ENCODE measurements around the gene FALEC.
"Not testable (repeated sequence)": the region's sequence is repeated elsewhere in the genome, so short reads cannot be mapped to it uniquely, and the experiment has no call there.

FALEC gene

DNA sequence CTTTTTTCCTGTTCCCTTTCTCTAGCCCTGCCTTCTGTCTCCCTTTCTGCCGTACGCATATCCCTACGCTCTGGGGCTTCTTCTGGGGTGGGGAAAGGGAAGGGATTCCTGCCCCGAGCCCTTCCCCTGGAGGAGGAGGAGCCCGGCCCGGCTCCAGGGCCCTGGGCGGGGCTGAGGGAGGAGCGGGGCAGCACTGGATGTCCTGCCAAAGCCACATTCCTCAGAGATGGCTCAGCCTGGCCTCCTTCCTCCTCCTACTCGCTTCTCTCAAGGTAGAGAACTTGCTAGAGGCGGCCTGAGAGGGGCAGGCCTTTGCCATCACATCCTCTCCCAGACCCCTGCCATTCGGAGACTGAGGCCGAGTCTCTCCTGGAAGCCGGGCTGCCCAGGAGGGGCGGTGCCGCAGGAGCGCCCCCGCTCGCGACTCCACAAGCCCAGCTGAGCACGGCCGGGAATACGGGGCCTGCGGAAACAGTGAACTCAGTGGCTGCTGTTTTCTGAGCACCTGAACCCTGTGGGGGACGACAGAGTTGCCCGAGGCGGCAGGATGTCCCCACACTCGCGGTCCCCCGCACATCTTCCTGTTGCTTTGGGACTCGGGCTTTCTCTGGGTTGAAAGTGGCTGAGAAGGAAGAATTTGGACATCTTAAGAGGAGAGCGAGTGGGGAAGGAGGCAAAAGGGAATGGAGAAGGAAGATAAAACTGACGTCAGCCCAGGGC is 45.9 kb downstream of the FALEC start:
- Histone ChIP-seq H3K9me3 (ENCODE audit: control insufficient read depth in 5 of 5, low read length in 5 of 5) (no peaks in the 10 kb centered on the region), H3K4me3 (ENCODE audit: low read depth in 1 of 5, low read length in 5 of 5) (peak overlapping the region; percentile 65 to 81 (median 78)), H3K36me3 (ENCODE audit: control insufficient read depth in 5 of 5, insufficient read depth in 5 of 5, low read length in 5 of 5) (peaks cover 0 to 16% (median 10%) of the 10 kb centered on the region in 5 donors), H3K27ac (ENCODE audit: low read depth, low read length) (peak overlapping the region; percentile 100), H3K4me1 (ENCODE audit: control insufficient read depth in 5 of 5, insufficient read depth in 5 of 5, low read length in 5 of 5) (peaks cover 24 to 83% (median 68%) of the 10 kb centered on the region in 5 donors), H3K27me3 (ENCODE audit: control insufficient read depth in 5 of 5, insufficient read depth in 4 of 5, low read length in 5 of 5) (no peaks in the 10 kb centered on the region), H3K9ac (ENCODE audit: low read length in 5 of 5) (peak overlapping the region; percentile 79 to 100 (median 98))

DNA sequence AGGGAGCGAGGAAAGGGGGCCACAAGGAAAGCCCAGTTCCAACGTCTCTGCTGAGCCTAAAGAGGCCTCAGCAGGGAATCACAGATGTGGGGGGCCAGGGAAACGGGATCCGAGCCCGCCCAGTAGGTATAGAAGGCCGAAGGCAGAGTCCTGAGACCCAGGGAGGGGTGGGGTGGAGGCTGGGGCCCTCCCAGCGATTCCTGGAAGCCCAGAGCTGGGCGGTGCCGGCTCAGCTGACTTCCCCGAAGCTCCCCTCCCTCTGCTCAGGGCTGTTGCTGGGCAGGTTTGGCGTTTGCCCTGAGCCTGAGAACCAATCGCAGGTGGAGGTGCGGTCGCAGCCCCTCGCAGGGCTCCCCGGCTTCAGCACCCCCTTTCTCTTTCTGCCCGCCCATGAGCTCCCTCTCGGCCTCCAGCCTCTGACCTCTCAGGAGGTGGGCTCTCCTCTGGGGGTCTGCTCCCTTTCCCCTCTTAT is 46.5 kb downstream of the FALEC start:
- peak overlapping the region; percentile 100 for H3K27ac ChIP-seq (ENCODE audit: low read depth, low read length)
- H3K4me3 ChIP-seq (ENCODE audit: low read depth in 1 of 5, low read length in 5 of 5), result peak overlapping the region; percentile 65 to 81 (median 78)
- H3K9me3 ChIP-seq (ENCODE audit: control insufficient read depth in 5 of 5, low read length in 5 of 5), result no peaks in the 10 kb centered on the region
- H3K9ac ChIP-seq (ENCODE audit: low read length in 5 of 5), result peak overlapping the region; percentile 79 to 100 (median 98)
- H3K27me3 ChIP-seq (ENCODE audit: control insufficient read depth in 5 of 5, insufficient read depth in 4 of 5, low read length in 5 of 5), result no peaks in the 10 kb centered on the region
- peaks cover 0 to 13% (median 10%) of the 10 kb centered on the region in 5 donors for H3K36me3 ChIP-seq (ENCODE audit: control insufficient read depth in 5 of 5, insufficient read depth in 5 of 5, low read length in 5 of 5)
- H3K4me1 ChIP-seq (ENCODE audit: control insufficient read depth in 5 of 5, insufficient read depth in 5 of 5, low read length in 5 of 5), result peaks cover 24 to 89% (median 74%) of the 10 kb centered on the region in 5 donors

DNA sequence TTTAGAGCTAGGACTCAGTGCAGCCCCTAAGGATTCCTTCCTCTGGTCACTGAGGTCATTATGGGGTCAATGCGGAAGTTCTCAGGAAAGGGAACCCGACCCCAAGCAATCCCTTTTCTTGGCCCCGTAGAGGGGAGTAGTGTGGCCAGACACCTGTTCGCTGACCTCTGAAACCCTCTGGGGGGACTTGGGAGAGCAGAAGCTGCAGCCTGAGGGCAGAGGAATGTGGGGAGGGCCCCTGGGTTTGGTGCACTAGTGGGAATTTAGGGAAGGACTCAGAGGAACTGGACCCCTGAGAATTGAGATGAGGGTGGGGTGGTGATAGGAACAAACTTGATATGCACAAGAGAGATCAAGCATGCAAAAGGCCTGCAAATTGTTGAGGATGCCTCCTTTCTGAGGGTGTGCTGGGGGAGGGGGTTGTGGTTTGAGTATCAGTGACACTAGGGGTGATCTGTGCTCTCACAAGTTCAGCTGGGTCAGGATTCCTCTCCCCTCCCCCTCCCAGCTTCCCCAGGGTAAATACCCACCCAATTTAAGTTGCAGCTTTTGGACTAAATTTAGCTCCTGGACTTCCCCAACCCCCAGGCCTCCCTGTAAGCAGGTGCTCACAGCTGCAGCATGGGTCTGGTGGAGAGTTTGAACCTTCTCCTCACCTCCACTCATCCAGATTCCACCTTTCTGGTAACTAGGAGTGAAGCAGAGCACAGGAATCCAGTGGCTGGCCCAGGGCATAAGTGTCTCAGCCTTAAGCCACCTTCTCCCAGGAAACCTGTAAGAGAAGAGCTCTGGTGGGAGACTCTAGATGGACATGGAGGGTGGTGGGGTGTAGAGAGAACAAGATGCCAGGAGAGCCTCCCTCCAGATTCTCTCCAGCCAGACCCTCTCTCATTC is 47.1 kb downstream of the FALEC start:
- H3K27me3 ChIP-seq (ENCODE audit: control insufficient read depth in 5 of 5, insufficient read depth in 4 of 5, low read length in 5 of 5), result no peaks in the 10 kb centered on the region
- peaks cover 27 to 96% (median 81%) of the 10 kb centered on the region in 5 donors for H3K4me1 ChIP-seq (ENCODE audit: control insufficient read depth in 5 of 5, insufficient read depth in 5 of 5, low read length in 5 of 5)
- no peaks in the 10 kb centered on the region for H3K9me3 ChIP-seq (ENCODE audit: control insufficient read depth in 5 of 5, low read length in 5 of 5)
- peak overlapping the region; percentile 19 to 81 (median 72) for H3K4me3 ChIP-seq (ENCODE audit: low read depth in 1 of 5, low read length in 5 of 5)
- H3K9ac ChIP-seq (ENCODE audit: low read length in 5 of 5), result peak overlapping the region; percentile 79 to 100 (median 98)
- H3K36me3 ChIP-seq (ENCODE audit: control insufficient read depth in 5 of 5, insufficient read depth in 5 of 5, low read length in 5 of 5), result peaks cover 0 to 6% (median 4%) of the 10 kb centered on the region in 5 donors
- peak overlapping the region; percentile 100 for H3K27ac ChIP-seq (ENCODE audit: low read depth, low read length)

DNA sequence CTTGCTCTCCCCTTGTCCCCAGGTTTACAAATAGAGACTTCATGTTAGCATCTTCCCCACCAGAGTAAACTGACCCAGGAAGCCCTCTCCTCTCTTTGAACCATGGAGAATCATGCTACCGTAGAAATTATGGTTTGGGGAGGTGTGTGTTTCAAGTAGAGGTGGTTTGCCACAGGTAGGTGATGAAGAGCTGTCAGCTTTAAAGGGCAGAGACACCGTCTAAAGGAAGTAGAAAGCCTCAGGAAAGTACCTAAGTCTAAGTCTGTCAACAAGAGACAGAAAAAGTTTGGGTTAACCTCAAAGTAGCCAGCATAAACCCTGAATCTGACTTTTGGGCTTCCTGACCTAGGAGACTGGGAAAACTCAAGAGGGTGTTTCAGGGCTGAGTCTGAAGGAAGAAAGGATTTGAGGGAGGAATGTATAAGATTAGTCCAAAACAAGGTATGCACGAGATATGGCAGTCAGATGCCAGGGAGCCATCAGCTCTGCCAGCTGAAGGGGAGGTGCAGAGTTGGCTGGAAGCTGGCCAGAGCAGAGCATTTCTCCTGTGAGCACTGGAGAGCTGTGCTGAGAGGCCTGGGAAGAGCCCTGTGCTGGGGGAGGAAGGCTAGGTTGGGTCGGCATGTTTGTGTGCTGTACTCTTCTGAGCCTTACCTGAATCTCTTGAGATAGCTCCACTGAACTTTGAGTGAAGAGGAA is 47.9 kb downstream of the FALEC start:
- Histone ChIP-seq H3K27ac (ENCODE audit: low read depth, low read length) (peak overlapping the region; percentile 100), H3K9ac (ENCODE audit: low read length in 5 of 5) (peak overlapping the region; percentile 20 to 100 (median 98)), H3K27me3 (ENCODE audit: control insufficient read depth in 5 of 5, insufficient read depth in 4 of 5, low read length in 5 of 5) (no peaks in the 10 kb centered on the region), H3K4me1 (ENCODE audit: control insufficient read depth in 5 of 5, insufficient read depth in 5 of 5, low read length in 5 of 5) (peaks cover 34 to 98% (median 87%) of the 10 kb centered on the region in 5 donors), H3K4me3 (ENCODE audit: low read depth in 1 of 5, low read length in 5 of 5) (peak overlapping the region in 3 of 5 donors; percentile 2 to 81 (median 63)), H3K36me3 (ENCODE audit: control insufficient read depth in 5 of 5, insufficient read depth in 5 of 5, low read length in 5 of 5) (peaks cover 0 to 4% (median 0%) of the 10 kb centered on the region in 5 donors), H3K9me3 (ENCODE audit: control insufficient read depth in 5 of 5, low read length in 5 of 5) (no peaks in the 10 kb centered on the region)

DNA sequence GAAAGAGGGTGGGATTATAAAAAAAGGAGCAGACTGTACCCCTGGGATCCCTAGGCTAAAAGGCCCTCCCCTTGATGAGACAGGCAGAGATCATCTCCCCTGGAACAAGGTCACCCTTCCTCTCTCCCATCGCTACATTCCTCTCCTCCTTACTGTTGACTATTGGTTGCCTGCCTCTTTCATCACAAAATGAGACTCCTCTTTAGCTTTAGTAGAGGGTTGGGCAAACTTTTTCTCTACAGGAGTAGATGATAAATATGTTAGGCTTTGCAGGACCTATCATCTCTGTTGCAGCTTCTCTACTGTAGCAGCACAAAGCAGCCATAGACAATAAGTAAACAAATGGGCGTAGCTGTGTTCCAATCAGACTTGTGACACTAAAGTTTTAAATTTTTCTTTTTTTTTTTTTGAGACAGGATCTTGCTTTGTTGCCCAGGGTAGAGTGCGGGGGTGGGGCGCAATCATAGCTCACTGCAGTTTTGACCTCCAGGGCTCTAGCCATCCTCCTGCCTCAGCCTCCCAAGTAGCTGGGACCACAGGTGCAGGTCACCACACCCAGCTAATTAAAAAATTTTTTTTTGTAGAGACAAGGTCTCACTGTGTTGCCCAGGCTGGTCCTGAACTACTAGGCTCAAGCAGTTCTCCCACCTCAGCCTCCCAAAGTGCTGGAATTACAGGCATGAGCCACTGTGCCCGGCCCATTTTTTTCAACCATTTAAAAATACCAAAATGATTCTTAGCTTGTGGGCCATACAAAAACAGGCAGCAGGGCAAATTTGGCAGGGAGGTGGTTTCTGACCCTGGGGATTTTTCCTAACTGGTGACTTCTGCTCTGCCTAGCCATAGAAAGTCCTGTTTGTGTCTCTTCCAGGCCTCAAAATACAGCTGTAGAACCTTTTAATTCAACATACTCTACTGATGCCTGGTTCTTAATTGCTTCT is 48.8 kb downstream of the FALEC start:
- no peaks in the 10 kb centered on the region for H3K27me3 ChIP-seq (ENCODE audit: control insufficient read depth in 5 of 5, insufficient read depth in 4 of 5, low read length in 5 of 5)
- H3K36me3 ChIP-seq (ENCODE audit: control insufficient read depth in 5 of 5, insufficient read depth in 5 of 5, low read length in 5 of 5), result peaks cover 0 to 4% (median 0%) of the 10 kb centered on the region in 5 donors
- no peaks in the 10 kb centered on the region for H3K9me3 ChIP-seq (ENCODE audit: control insufficient read depth in 5 of 5, low read length in 5 of 5)
- H3K4me3 ChIP-seq (ENCODE audit: low read depth in 1 of 5, low read length in 5 of 5), result peak overlapping the region in 2 of 5 donors; percentile 2 to 19
- peak overlapping the region in 2 of 5 donors; percentile 99 to 100 for H3K9ac ChIP-seq (ENCODE audit: low read length in 5 of 5)
- H3K4me1 ChIP-seq (ENCODE audit: control insufficient read depth in 5 of 5, insufficient read depth in 5 of 5, low read length in 5 of 5), result peaks cover 37 to 98% (median 86%) of the 10 kb centered on the region in 5 donors
- H3K27ac ChIP-seq (ENCODE audit: low read depth, low read length), result peak overlapping the region; percentile 100

DNA sequence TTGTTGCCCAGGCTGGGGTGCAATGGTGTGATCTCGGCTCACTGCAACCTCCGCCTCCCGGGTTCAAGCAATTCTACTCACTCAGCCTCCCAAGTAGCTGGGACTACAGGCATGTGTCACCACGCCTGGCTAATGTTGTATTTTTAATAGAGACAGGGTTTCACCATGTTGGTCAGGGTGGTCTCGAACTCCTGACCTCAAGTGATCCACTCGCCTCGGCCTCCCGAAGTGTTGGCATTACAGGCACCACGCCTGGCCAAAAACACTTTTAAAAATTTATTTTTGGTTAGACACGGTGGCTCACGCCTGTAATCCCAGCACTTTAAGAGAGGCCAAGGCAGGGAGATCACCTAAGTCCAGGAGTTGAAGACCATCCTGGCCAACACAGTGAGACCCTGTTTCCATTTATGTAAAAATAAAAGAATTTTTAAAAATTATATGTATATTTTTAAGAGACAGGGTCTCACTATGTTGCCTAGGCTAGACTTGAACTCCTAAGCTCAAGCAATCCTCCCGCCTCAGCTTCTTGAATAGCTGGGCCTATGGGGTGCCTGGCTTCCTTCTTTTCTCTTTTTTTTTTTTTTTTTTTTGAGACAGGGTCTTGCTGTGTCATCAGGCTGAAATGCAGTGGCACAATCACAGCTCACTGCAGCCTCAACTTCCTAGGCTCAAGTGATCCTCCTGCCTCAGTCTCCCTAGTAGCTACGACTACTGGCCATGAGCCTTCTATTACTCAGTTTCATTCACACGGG is 49.9 kb downstream of the FALEC start:
- H3K9ac ChIP-seq (ENCODE audit: low read length in 5 of 5); H3K4me3 ChIP-seq (ENCODE audit: low read depth in 1 of 5, low read length in 5 of 5); H3K9me3 ChIP-seq (ENCODE audit: control insufficient read depth in 5 of 5, low read length in 5 of 5); H3K36me3 ChIP-seq (ENCODE audit: control insufficient read depth in 5 of 5, insufficient read depth in 5 of 5, low read length in 5 of 5); H3K27me3 ChIP-seq (ENCODE audit: control insufficient read depth in 5 of 5, insufficient read depth in 4 of 5, low read length in 5 of 5): not testable (repeated sequence)
- H3K4me1 ChIP-seq (ENCODE audit: control insufficient read depth in 5 of 5, insufficient read depth in 5 of 5, low read length in 5 of 5), result peaks cover 34 to 98% (median 83%) of the 10 kb centered on the region in 5 donors
- H3K27ac ChIP-seq (ENCODE audit: low read depth, low read length), result peak overlapping the region; percentile 100

DNA sequence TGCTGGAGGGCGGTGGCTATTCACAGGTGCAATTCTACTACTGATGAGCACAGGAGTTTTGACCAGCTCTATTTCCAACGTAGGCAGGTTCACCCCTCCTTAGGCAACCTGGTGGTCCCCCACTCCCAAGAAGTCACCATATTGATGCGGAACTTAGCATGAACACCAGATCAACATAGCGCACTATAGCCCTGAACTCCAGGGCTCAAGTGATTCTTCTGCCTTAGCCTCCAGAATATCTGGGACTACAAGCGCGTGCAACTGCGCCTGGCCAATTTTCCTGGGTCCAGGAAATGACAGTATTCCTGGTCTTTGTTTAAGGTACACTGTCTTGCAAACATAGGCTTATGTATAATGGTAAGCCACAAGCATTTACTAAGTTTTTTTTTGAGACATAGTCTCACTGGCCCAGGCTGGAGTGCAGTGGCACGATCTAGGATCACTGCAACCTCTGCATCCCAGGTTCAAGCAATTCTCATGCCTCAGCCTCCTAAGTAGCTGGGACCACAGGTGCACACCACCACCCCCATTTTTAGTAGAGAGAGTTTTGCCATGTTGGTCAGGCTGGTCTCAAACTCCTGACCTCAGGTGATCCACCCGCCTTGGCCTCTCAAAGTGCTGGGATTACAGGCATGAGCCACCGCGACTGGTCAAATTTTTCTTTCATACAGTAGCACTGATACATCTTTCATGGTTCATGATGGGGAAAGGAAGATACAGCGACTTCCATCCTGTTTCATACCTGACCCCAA is 51.2 kb downstream of the FALEC start:
- H3K9ac ChIP-seq (ENCODE audit: low read length in 5 of 5), result no peak overlapping the region

DNA sequence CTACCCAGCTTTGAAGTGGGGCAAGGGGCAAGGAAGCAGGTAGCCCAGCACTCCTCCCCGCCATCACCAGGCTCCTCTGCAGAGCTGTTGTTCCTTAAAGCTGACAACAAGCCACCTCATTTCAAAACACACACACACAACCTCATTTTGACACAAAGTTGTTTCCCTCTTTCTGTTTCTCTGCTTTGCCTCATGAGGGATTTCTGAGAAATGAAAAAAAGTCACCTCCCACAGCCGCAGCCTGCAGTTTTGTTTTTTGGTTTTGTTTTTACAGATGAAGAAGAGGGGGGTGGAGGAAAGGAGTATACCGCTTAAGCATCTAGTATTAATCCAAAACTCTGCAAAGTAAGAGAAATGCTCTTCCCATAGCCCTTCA is 51.8 kb downstream of the FALEC start:
- no peaks in the 10 kb centered on the region for H3K27me3 ChIP-seq (ENCODE audit: control insufficient read depth in 5 of 5, insufficient read depth in 4 of 5, low read length in 5 of 5)
- no peaks in the 10 kb centered on the region for H3K9me3 ChIP-seq (ENCODE audit: control insufficient read depth in 5 of 5, low read length in 5 of 5)
- peak overlapping the region in 1 of 5 donors; percentile 41 for H3K9ac ChIP-seq (ENCODE audit: low read length in 5 of 5)
- peaks cover 27 to 93% (median 83%) of the 10 kb centered on the region in 5 donors for H3K4me1 ChIP-seq (ENCODE audit: control insufficient read depth in 5 of 5, insufficient read depth in 5 of 5, low read length in 5 of 5)
- peak overlapping the region; percentile 77 for H3K27ac ChIP-seq (ENCODE audit: low read depth, low read length)
- H3K36me3 ChIP-seq (ENCODE audit: control insufficient read depth in 5 of 5, insufficient read depth in 5 of 5, low read length in 5 of 5), result peaks cover 0 to 13% (median 6%) of the 10 kb centered on the region in 5 donors
- peak overlapping the region; percentile 11 to 52 (median 46) for H3K4me3 ChIP-seq (ENCODE audit: low read depth in 1 of 5, low read length in 5 of 5)

More for the DNA sequence above, 51.2 kb downstream of the FALEC start:
- H3K36me3 ChIP-seq (ENCODE audit: control insufficient read depth in 5 of 5, insufficient read depth in 5 of 5, low read length in 5 of 5), result peaks cover 0 to 13% (median 3%) of the 10 kb centered on the region in 5 donors
- no peaks in the 10 kb centered on the region for H3K9me3 ChIP-seq (ENCODE audit: control insufficient read depth in 5 of 5, low read length in 5 of 5)
- peak overlapping the region; percentile 77 for H3K27ac ChIP-seq (ENCODE audit: low read depth, low read length)
- H3K4me3 ChIP-seq (ENCODE audit: low read depth in 1 of 5, low read length in 5 of 5), result peak overlapping the region in 1 of 5 donors; percentile 52
- H3K4me1 ChIP-seq (ENCODE audit: control insufficient read depth in 5 of 5, insufficient read depth in 5 of 5, low read length in 5 of 5), result peaks cover 31 to 94% (median 81%) of the 10 kb centered on the region in 5 donors
- H3K27me3 ChIP-seq (ENCODE audit: control insufficient read depth in 5 of 5, insufficient read depth in 4 of 5, low read length in 5 of 5), result no peaks in the 10 kb centered on the region

All from subcutaneous abdominal adipose tissue (tissue), 5 donors.